GM18909 (cell line): ENCODE results near the gene PARP15.

Source experiments
- ATAC-seq: cut with Tn5 transposase; IDR thresholded peaks from one replicate; pipeline ENCODE4 v1.9.1; 2021; ENCODE audit warnings: mild to moderate bottlenecking; ENCODE audit not compliant: unreplicated experiment, poor library complexity

The PARP15 gene

DNA sequence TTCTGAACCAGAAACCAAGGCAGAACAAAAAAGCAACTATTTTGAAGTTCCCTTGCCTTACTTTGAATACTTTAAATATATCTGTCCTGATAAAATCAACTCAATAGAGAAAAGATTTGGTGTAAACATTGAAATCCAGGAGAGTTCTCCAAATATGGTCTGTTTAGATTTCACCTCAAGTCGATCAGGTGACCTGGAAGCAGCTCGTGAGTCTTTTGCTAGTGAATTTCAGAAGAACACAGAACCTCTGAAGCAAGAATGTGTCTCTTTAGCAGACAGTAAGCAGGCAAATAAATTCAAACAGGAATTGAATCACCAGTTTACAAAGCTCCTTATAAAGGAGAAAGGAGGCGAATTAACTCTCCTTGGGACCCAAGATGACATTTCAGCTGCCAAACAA lies 8.7 kb upstream of the PARP15 start:
- ATAC-seq = no peak

DNA sequence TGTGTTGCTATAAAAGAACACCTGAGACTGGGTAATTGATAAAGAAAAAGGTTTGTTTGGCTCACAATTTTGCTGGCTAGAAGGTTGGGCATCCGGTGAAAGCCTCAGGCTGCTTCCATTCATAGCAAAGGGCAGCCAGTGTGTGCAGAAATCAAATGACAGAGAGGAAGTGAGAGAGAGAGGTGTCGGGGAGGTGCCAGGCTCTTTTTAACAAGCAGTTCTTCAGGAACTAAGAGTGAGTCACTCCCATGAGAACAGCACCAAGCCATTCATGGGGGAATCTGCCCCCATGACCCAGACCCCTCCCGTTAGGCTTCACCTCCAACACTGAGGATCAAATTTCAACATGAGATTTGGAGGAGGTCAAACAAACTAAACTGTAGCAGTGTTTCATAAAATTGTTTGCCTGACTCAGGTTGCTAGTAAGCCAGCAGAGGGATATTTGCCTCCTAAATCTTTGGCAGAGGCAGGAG lies 4.5 kb upstream of the PARP15 start:
- ATAC-seq = no peak

DNA sequence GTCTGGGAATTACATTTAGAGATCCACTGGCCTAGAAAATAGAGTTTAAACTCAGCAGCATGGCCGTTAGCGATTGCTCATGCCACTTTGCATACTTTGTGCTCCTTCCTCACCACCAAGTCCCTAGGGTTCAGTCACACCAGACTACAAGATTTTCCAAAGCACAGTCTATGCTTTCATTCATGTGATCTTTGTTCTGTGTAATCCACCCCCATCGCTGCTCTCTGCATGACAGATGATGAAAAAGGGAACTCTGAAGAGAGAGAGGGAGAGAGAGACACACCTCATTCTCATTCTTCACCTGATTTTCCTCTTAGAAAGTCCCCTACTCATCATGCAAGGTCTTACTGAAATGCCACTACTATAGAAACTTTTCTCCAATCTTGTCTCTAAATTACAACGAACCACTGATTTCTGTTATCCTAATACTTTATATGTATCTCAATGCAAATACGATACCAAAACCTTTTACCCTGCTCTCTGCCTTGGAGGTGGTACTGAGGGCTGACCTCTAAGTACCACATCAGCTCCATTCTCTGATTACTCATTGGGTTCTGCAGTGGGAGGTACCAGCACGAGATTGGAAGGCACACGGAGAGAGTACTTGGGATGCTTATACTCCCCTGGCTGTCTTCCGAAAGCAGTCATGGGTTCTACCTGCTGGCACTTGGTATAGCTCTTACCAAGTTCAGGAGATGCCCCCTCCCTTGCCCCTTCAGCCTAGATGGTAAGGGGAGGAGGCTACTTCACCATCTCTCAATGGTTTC lies 1.1 kb upstream of the PARP15 start:
- ATAC-seq = peak; percentile 87

DNA sequence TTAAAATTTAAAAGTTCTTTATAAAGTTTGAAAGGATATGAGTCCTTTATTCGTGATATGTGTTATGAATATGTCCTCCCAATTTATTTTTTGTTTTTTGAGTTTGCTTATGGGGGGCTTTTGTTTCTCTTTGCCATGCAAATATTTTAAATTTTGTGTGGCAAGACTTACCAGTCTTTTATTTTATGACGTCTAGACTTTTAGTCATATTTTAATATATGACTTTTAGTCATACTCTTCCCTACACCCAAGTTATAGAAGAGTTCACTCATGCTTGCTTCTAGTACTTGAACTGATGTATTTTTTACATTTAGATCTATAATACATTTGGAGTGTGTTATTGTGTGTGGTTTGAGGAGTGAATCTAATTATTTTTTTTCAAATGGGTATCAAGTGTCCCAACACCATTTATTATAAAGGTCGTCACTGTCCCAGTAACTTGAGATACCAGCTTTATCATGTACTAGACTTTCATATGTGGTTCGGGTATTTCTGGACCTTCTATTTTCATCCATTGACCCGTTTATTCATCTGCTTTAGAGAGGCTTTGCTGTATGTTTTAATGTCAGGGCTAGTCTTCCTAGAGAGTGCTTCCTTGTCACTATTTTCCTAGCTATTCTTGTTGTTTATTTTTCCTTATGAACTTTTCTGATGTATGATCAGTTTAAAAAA lies 755 bp downstream of the PARP15 start:
- ATAC-seq = no peak

DNA sequence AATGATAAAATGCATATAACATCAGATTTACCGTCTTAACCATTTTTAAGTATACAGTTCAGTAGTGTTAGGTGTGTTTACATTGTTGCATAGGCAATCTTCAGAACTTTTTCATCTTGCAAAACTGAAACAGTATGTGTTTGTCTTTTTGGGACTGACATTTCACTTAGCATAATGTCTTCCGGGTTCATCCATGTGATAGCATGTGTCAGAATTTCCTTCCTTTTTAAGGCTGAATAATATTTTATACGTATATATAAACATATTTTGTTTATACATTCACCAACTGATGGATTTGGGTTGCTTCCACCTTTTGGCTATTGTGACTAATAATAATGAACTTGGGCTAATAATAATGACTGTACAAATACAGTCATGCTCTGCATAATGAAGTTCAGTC lies 3.0 kb downstream of the PARP15 start:
- ATAC-seq = no peak

DNA sequence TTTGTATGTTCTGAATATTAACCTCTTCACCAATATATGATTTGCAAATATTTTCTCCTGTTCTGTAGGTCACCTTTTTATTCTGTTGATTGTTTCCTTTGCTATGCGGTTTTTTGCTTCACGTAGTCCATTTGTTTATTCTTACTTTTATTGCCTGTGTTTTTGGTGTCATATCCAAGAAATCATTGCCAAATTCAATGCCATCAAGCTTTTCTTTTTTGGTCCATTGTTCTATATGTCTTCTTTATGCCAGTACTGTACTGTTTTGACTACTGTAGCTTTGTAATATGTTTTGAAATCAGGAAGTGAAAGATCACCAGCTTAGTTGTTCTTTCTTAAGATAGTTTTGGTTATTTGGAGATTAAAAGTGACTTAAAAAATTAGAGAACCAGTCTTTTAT lies 4.2 kb downstream of the PARP15 start:
- ATAC-seq = no peak

DNA sequence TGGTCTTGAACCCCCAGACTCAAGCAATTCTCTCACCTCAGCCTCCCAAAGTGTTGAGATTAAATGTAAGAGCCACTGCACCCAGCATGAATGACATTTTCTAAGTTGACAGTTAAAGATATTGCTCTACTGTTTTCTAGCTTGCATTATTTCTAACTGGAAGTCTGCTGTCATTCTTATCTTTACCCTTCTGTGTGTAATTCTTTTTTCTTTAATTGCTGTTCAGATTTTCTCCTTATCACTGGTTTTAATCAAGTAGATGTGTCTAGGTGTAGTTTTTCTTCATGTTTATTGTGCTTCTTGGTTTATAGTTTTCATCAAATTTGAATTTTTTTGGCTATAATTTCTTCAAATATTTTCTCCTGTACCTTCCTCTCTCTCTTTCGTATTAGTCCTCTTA lies 4.9 kb downstream of the PARP15 start:
- ATAC-seq = no peak

DNA sequence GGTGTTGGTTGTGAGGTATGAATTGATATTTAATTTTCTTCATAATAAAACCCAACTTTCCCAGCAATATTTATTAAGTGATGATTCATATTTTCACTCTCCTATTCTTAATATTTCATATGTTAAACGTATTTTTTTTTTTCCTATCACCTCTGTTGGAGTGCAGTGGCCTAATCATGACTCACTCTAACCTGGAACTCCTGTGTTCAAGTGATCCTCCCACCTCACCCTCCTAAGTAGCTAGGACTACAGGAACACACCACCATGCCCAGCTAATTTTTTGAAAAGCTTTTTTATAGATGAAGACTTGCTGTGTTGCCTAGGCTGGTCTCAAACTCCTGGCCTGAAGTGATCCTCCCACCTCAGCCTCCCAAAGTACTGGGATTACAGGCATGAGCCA lies 8.6 kb downstream of the PARP15 start:
- no peak for ATAC-seq

DNA sequence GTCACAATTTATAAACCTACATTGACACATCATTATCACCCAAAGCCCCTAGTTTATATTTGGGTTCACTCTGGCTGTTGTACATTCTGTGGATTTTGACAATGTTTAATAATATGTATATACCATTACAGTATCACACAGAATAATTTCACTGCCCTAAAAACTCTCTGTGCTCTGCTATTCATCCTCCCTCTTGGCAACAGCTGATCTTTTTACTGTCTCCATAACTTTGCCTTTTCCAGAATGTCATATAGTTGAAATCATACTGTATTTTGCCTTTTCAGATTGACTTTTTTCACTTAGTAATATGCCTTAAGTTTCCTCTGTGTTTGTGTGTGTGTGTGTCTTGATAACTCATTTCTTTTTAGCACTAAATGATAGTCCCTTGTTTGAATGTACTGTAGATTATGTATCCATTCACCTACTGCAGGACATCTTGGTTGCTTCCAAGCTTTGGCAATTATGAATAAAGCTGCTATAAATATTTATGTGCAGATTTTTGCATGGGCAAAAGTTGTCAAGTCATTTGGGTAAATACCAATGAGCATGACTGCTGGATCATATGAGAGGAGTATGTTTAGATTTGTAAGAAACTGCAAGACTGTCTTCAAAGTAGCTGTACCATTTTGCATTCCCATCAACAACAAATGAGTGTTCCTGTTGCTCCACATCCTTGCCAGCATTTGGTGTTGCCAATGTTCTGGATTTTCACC lies 9.5 kb downstream of the PARP15 start:
- ATAC-seq = no peak

DNA sequence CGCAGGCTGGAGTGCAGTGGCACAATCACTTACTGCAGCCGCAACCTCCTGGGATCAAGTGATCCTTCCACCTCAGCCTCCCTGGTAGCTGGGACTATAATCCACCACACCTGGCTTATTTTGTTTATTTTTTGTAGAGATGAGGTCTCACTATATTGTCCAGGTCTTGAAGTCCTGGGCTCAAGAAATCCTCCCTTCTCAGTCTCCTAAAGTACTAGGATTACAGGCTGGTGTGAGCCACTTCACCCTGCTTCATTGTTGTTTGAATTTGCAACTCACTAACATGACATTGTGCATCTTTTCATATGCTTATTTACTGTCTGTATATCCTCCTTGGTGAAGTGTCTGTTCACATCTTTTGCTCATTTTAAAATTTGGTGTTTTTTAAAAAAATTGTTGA lies 10.1 kb downstream of the PARP15 start:
- no peak for ATAC-seq

DNA sequence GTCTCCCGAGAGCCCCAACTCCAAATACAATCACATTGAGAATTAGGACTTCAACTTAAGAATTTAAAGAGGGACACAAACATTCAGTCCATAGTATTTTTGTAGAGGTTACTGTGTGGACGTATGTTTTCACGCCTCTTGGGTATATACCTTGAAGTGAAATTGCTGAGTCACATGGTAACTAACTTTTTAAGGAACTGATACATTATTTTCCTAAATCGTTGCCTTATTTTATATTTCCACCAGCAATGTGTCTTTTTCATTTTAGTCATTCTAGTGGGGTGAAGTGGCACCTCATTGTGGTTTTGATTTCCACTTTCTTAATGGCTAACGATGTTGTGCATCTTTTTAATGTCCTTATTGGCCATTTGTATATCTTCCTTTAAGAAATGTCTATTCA lies 11.8 kb downstream of the PARP15 start:
- ATAC-seq = peak; percentile 55

DNA sequence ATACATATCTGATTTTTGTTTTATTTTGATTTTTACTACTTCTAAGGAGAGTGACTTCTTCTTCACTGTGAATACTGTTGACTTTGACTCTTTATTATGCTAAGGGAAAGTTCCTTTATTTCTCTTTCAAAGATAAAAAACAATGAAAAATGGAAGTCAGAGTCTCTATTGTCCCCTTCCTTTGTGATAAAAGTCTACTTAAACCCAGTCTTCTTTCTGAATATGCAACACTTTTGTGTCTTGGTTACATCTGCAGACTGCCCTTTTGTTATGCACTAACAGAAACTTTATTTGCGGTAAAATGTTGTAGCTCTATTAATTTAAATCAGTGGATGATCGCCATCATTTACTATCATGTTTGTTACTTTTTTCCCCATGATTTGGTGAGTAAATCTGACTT lies 13.2 kb downstream of the PARP15 start:
- ATAC-seq = no peak

DNA sequence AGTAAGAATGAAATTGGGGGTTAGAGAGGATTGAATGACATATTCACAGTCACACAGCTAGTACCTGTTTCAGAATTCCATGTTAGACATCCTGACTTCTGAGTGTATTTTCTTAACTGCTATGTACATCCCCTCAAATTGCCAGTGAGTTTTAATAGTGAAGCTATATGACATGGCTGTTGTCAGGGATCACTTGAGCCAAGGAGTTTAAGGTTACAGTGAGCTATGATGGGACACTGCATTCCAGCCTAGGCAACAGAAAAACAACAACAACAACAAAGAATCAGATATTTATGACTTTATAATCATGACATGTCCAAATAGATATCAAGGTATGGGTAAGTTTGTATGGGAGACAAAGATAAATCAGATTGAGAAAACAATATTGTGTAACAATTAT lies 16.6 kb downstream of the PARP15 start:
- ATAC-seq = no peak

DNA sequence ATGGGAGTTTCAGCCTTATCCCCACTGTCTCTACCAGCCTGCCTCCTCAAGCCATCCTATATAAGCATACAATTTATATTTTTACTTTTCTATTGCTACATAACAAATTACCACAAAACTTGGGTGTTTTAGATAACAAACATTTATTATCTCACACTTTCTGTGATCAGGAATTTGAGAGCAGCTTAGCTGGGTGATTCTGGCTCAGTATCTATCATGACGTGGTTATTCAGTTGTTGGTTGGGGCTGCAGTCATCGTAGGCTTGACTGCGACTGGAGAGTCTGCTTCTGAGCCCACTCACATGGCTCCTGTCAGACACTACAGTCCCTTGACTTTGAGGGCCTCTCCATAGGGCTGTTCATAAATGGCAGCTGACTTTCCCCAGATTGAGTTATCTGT lies 20.7 kb downstream of the PARP15 start:
- no peak for ATAC-seq

DNA sequence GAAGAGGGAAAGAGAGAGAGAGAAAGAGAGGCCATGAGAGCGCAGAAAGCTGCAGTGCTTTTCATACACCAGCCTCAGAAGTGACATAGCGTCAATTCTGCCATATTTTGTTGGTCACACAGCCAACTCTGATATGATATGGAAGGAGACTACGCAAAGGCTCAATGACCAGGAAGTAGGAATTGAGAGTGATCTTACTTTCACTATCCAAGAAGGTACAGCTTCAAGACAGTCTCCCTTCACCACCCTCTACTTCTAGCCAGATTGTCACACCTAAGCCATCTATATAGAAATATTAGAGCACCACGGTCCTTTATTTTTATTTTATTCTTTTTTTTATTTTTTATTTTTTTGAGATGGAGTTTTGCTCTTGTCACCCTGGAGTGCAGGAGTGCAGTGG lies 21.1 kb downstream of the PARP15 start:
- ATAC-seq = no peak

DNA sequence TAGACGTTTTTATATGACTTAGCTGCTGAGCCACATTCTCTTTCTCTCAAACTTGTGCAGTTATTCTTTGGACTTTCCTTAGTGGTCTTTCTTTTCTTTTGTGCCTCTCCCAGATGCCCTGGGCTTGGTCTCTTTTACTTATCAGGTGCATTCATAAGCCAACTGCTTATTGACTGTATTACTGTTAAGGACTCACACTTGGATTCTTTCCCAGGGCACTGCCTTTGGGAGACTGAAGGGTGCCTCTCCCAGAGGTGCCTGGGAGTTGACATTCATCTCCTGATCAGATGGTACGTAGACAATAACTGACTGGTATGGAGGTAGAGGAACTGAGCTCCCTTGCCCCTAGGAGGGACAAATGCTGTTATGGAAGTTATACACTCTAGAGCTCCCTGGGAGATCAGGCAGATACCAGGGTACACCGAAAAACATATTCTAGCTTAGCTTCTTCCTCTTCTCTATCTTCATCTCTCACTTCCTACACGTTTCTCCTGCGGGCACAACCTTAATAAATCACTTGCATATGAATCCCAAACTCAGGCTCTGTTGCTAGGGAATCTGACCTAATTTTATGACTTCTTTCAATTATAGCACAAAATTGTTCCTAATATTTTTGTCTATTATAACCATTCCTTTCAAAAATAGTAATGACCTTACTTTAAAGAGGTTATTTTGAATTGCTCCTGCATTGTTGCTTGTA lies 24.7 kb downstream of the PARP15 start:
- no peak for ATAC-seq

DNA sequence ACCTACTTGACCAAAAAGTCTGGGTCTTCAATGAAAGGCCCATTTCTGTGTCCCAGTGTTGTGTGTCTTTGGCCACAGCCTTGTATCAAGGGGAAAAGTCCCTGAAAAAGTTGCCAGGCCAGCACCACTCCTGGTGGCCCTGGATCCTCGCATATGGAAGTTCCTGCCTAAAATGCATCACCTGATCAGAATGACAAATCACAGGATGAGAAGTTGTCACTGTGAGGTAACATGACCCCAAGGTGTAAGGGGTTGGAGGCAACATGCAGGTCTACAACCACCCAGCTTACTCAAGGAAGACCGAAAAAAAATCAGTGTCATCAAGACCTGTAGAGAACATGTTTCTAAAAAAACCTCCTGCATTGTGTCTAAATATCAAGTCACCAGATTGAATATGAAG lies 25.6 kb downstream of the PARP15 start:
- ATAC-seq = no peak

DNA sequence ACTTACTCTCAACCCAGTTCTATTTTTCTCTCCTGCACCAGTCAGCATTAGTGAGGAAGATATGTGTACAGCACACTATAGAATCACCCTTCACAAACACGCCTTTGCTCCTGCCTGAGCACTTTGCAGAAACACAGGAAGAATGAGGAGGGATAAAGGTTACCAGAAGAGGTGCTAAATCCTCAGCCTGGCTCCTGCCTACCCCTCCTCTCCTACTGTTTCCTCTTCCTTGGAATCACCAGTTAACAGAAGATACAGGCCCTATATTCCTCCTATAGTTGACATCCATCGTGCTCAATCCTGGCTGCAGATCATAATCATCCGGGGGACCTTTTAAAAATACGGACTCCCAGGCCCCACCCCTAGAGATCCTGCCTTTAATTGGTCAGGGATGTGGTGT lies 28.9 kb downstream of the PARP15 start:
- ATAC-seq = no peak

DNA sequence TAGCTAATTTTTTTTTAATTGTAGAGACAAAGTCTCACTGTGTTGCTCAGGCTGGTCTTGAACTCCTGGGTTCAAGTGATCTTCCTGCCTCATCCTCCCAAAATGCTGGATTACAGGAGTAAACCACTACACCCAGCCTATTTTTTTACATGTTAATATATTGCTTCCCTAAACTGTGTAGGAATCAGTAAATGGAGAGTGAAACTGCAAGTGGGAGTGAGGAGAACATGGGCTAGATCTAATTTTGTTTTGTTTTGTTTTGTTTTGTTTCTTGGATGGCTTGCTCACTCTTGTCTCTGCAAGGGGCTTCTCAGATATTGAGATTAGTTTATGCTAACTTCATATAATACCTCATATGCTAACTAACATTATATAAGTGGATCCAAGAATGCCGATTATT lies 31.5 kb downstream of the PARP15 start:
- ATAC-seq = no peak

DNA sequence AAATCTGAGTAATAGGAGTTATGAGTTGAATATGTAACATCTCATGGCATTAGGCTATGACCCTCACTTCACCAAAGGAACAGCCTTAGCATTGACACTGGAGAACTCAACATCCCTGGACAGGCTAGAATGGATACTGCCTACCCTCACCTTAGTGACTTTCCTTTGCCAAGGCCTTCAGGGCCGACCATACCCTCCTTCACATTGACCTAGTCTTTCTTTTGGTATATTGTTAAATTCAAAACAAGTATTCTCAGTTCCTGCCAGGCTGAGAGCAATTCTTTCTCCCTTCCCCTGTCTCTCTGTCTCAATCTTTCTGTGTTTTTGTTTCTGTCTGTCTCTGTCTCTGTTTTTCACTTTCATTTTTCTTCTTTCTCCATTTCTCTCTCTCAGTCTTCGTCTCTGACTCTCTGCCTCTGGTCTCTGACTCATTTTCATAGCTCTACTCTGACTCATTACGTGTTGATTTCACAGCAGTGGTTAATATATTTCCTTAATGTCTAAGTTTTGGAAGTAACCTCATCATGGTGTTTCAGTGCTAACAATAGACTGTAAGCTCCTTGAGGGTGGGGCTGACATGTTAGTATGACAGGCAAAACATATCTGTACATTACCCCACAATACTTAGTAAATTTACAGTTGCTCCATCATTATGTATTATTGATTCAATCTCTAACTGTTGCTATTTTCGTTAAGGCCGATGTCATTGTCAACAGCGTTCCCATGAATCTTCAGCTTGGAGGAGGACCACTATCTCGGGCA lies 32.5 kb downstream of the PARP15 start:
- peak; percentile 96 for ATAC-seq
